AG04450 (cell line): Measurements from ENCODE around the gene ST3GAL3. TPM values are rescaled to one million over a fixed set of nuclear protein-coding genes. Genes with fewer than 3 reads are reported as not detected.

ENCODE experiments used
- CTCF ChIA-PET: fragments of 300-600, 350-600 bp; formaldehyde crosslinking; extraction: SDS; loops from one replicate; lab custom pipeline; 2022; ENCODE audit warnings: antibody characterized with exemption, inconsistent platforms; lab: Charles Lee
- POLR2A ChIA-PET: fragments of 350-600 bp; formaldehyde crosslinking; extraction: SDS; loops from one replicate; lab custom pipeline; 2021; ENCODE audit warnings: antibody characterized with exemption, inconsistent platforms; lab: Yijun Ruan, JAX
- DNase-seq: peaks from one replicate; pipeline ENCODE4 v3.0.0-alpha.2; 2011; ENCODE audit warnings: low read depth, low spot score
- H3K27ac ChIP-seq: one replicate; pipeline ENCODE4 v1.5.1; 2012; ENCODE audit warnings: low read depth, low read length, control low read depth
- H3K27me3 ChIP-seq: one replicate; pipeline ENCODE4 v1.6.0; 2012; ENCODE audit warnings: low read length; ENCODE audit not compliant: control insufficient read depth, insufficient read depth
- H3K4me3 ChIP-seq: 2 replicates; pipeline ENCODE4 v1.5.1; 2011; ENCODE audit warnings: mild to moderate bottlenecking, low read depth, low read length, control low read depth
- H3K9me3 ChIP-seq: 2 replicates; pipeline ENCODE4 v1.5.1; 2012; ENCODE audit warnings: low read length; ENCODE audit not compliant: control insufficient read depth, insufficient read depth
- CTCF ChIP-seq: IDR thresholded peaks from 2 replicates; pipeline ENCODE4 v1.5.1; 2011; ENCODE audit warnings: low read depth, low read length, control low read depth, inconsistent platforms
- polyA plus RNA-seq: library from polyadenylated mRNA; depleted of rRNA; stranded (reverse); fragments of >200 nt; gene quantifications from 2 replicates; pipeline ENCODE4 v1.2.3, GENCODE V29; 2011

ST3GAL3 gene
- polyA plus RNA-seq, 1 experiment: 11.5 TPM

DNA sequence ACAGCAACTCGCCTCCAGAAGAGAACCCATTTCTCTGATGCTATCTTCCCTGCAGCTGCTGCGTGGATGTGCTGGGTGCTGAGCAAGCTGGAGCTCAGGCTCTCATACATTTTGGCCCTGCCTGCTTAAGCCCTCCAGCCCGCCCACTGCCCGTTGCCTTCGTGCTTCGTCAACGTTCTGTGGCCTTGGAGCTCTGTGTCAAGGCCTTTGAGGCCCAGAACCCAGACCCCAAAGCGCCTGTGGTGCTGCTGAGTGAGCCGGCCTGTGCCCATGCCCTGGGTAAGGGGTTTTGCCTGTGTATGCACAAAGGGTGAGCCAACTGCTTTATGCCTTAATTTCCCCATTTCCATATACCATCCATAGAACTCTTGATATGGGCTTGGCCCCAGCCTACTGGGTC lies 263.6 kb downstream of the ST3GAL3 start:
- DNase-seq: no peak
- CTCF ChIA-PET: interaction anchor here (1.2 to 2.2 kb wide), 3 partner anchors 25 to 207 kb away, joined by 3 to 12 read pairs (median 6); no protein-coding TSS in a partner anchor
- TF ChIP-seq CTCF: no peak
- H3K27me3 ChIP-seq: no peaks in the 10 kb centered on the region
- H3K4me3 ChIP-seq: peak overlapping the region; percentile 94
- POLR2A ChIA-PET: no interaction called here
- no peak overlapping the region for H3K27ac ChIP-seq
- no peaks in the 10 kb centered on the region; the same call in none of the 2 replicates for H3K9me3 ChIP-seq

DNA sequence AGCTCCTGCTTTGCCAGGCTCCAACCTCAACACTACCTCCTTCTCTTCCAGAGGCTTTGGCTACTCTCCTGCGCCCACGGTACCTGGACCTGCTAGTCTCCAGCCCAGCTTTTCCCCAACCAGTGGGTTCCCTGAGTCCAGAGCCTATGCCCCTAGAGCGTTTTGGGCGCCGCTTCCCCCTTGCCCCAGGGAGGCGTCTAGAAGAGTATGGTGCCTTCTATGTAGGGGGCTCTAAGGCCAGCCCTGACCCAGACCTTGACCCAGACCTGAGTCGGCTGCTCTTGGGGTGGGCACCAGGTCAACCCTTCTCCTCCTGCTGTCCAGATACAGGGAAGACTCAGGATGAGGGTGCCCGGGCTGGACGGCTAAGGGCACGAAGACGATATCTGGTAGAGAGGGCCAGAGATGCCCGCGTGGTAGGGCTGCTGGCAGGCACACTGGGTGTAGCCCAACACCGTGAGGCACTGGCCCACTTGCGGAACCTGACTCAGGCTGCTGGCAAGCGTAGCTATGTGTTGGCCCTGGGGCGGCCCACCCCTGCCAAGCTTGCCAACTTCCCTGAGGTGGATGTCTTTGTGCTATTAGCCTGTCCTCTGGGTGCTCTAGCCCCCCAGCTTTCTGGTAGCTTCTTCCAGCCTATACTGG lies 264.1 kb downstream of the ST3GAL3 start:
- CTCF ChIA-PET: interaction anchor here (2.0 to 2.2 kb wide), 2 partner anchors 37 to 208 kb away, joined by 6 to 12 read pairs; no protein-coding TSS in a partner anchor
- Histone ChIP-seq H3K27ac (no peak overlapping the region), H3K9me3 (no peaks in the 10 kb centered on the region; the same call in none of the 2 replicates), H3K4me3 (no peak overlapping the region), H3K27me3 (no peaks in the 10 kb centered on the region)
- no peak for DNase-seq
- POLR2A ChIA-PET: no interaction called here
- TF ChIP-seq CTCF: no peak

DNA sequence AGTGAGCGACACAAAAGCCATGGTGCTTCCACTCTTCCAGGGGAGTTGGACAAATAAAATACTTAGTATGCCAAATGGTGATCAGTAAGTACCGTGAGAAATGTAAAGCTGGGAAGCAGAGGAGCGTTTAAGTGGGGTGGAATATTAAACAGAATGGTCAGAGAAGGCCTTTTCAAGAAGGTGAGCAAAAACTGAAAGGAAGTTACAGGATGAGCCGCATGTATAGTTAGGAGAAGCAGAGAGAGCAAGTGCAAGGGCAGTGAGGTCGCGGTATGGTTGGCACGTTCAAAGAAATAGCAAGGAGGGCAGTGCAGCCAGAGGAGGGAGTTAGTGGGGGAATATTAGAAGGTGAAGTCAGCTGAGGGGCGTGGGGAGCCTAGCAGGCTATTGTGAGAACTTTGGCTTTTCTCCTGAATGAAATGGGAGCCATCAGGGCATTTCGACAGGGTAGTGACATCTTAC lies 266.7 kb downstream of the ST3GAL3 start:
- CTCF ChIA-PET: interaction anchor here (0.8 to 1.0 kb wide), 2 partner anchors 28 to 32 kb away, joined by 3 to 5 read pairs; no protein-coding TSS in a partner anchor

GRCh38 chr1:43974443-43975248 lies 267.3 kb downstream of the ST3GAL3 start, which contains the start of gene ATP6V0B:
Gene ATP6V0B (plus strand): TSS chr1:43974960. CDS start chr1:43975041, 81 bp downstream.
- POLR2A ChIA-PET: interaction anchor here (0.7 to 2.1 kb wide), 8 partner anchors 12 to 1547 kb away, joined by 3 to 5 read pairs (median 3); partner anchors contain the start of genes CCDC24, IPO13, KDM4A and PRDX1
- no peak for TF ChIP-seq CTCF
- Histone ChIP-seq H3K27me3 (no peaks in the 10 kb centered on the region), H3K27ac (peak within 1 kb of the TSS; percentile 52), H3K9me3 (no peaks in the 10 kb centered on the region; the same call in none of the 2 replicates), H3K4me3 (peak within 1 kb of the TSS; percentile 86)
- CTCF ChIA-PET: interaction anchor here (0.6 to 1.7 kb wide), 5 partner anchors 29 to 1696 kb away, joined by 3 to 6 read pairs (median 5); no protein-coding TSS in a partner anchor
- DNase-seq: peak; percentile 78

More for the DNA sequence above, 266.7 kb downstream of the ST3GAL3 start:
- Histone ChIP-seq H3K27me3 (no peaks in the 10 kb centered on the region), H3K27ac (peak overlapping the region; percentile 52), H3K9me3 (no peaks in the 10 kb centered on the region; the same call in none of the 2 replicates), H3K4me3 (peak overlapping the region; percentile 86)
- no peak for TF ChIP-seq CTCF
- POLR2A ChIA-PET: interaction anchor here (1.4 kb wide), 1 partner anchor 18 kb away, joined by 3 read pairs; the partner anchor contains the start of gene CCDC24
- no peak for DNase-seq
